ENCODE measurements around the gene CCDC9B.

DNA sequence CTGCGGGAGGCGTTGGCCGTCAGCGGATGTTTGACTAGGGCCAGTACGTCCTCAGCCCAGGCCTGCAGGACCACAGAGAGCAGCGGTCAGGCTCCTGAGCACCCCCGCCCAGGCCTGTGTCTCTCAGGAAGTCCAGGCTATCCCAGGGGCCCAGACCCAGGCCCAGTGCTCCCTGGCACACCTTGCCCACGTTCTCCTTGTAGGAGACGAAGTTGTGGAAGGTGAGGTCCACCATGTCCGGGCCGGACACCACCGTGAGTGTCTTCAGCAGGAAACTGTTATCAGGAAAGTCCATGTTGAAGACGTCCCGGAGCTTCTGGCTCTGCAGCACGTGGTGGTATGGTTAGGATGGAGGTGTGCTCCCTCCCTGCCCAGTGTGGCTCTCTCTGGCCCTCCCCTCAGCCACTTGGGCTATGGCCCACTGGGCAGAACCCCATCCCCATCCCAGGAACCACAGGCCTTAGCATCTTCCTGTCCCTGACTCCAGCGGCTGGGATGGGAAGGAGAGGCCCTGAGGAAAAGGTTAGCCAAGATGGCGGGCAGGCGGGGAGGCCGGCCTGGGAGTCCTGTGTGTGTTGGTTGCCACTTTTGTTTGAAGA is 38.4 kb downstream of the CCDC9B start:
- no peak for TF ChIP-seq EP300 (IDR thresholded peaks at IDR 0.05)
- TF ChIP-seq, protein P1, sequence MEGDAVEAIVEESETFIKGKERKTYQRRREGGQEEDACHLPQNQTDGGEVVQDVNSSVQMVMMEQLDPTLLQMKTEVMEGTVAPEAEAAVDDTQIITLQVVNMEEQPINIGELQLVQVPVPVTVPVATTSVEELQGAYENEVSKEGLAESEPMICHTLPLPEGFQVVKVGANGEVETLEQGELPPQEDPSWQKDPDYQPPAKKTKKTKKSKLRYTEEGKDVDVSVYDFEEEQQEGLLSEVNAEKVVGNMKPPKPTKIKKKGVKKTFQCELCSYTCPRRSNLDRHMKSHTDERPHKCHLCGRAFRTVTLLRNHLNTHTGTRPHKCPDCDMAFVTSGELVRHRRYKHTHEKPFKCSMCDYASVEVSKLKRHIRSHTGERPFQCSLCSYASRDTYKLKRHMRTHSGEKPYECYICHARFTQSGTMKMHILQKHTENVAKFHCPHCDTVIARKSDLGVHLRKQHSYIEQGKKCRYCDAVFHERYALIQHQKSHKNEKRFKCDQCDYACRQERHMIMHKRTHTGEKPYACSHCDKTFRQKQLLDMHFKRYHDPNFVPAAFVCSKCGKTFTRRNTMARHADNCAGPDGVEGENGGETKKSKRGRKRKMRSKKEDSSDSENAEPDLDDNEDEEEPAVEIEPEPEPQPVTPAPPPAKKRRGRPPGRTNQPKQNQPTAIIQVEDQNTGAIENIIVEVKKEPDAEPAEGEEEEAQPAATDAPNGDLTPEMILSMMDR (IDR thresholded peaks at IDR 0.05), result no peak
